ENCODE measurements around the gene SMURF2. TPM values are rescaled to one million over a fixed set of nuclear protein-coding genes. Genes with fewer than 3 reads are reported as not detected.

Gene SMURF2
- total and polyA plus RNA-seq, 2 of the 4 experiments (the other 2 are of a cell fraction): 131 to 774 TPM

GRCh38 chr17:64622931-64623654, 39.0 kb downstream of the SMURF2 start:
- POLR2A ChIA-PET (ENCODE audit: unreplicated experiment): no interaction called here
- Histone ChIP-seq H4K91ac (ENCODE audit: insufficient read depth, low read depth, low read length) (no peak overlapping the region), H2BK15ac (ENCODE audit: low read depth, low read length) (no peak overlapping the region), H3K18ac (ENCODE audit: low read depth, low read length) (no peak overlapping the region; the same call in 1 of the 2 replicates), H3K4me2 (ENCODE audit: low read depth, low read length) (peak overlapping the region; percentile 13; the same call in 1 of the 2 replicates), H3K27ac (ENCODE audit: insufficient read depth, low read length) (no peak overlapping the region), H3K23ac (ENCODE audit: low read depth, low read length) (no peak overlapping the region), H2AK5ac (ENCODE audit: low read depth, low read length) (no peak overlapping the region), H2BK120ac (ENCODE audit: low read depth, low read length) (no peak overlapping the region), H2BK5ac (ENCODE audit: low read depth, low read length, poor library complexity, severe bottlenecking) (peak overlapping the region; percentile 73), H3K4ac (ENCODE audit: low read depth, low read length) (no peak overlapping the region), H4K5ac (ENCODE audit: low read depth, low read length) (no peak overlapping the region), H3K9ac (ENCODE audit: low read depth, low read length) (no peak overlapping the region), H4K8ac (ENCODE audit: low read depth in 2 of 2, low read length in 2 of 2) (no peak overlapping the region), H3K9me3 (ENCODE audit: control insufficient read depth, insufficient read depth, low read length) (no peaks in the 10 kb centered on the region), H3K4me3 (ENCODE audit: insufficient read depth, low read depth, low read length) (no peak overlapping the region), H3K36me3 (ENCODE audit: control insufficient read depth, insufficient read depth, low read length) (peaks cover 16% of the 10 kb centered on the region), H3K9me1 (ENCODE audit: insufficient read depth, low read length) (peaks cover 11% of the 10 kb centered on the region), H3K14ac (replicated peaks; ENCODE audit: low read depth, low read length) (no peak overlapping the region), H3K79me1 (ENCODE audit: low read depth in 1 of 2, low read length in 2 of 2) (peaks cover 0 to 34% of the 10 kb centered on the region in 2 experiments; a peak in 2 of 4 replicates), H4K20me1 (ENCODE audit: insufficient read depth, low read length) (peaks cover 100% of the 10 kb centered on the region), H3K56ac (ENCODE audit: extremely low read depth, insufficient read depth, low read length) (no peak overlapping the region), H3K27me3 (ENCODE audit: control insufficient read depth, insufficient read depth, low read length) (no peaks in the 10 kb centered on the region), H2BK20ac (ENCODE audit: low read depth, low read length) (no peak overlapping the region), H2AK9ac (replicated peaks; ENCODE audit: low read depth, low read length, poor library complexity) (no peak overlapping the region), H2AFZ (replicated peaks; ENCODE audit: low read length, poor library complexity) (no peak overlapping the region), H3K4me1 (ENCODE audit: control insufficient read depth, insufficient read depth, low read length) (peaks cover 9% of the 10 kb centered on the region)
- dilution Hi-C loops (cut with HindIII; ENCODE audit: low sequenced_read_pairs, unreplicated experiment): no loop called here
- in situ Hi-C loops (cut with MboI; ENCODE audit: low sequenced_read_pairs): no loop called here
- intact Hi-C loops (cut with micrococcal nuclease): no loop called here
- DNase-seq: peak; percentile 91
- peak; percentile 62 for ATAC-seq (ENCODE audit: low read depth)
- CTCF ChIA-PET: interaction anchor here (0.6 kb wide), 1 partner anchor 9 kb away, joined by 3 read pairs; no protein-coding TSS in a partner anchor
- WGBS, 2 experiments (ENCODE audit: extremely low coverage in 2 of 2, insufficient read length in 1 of 2): no CpG with 5 or more reads among the region's 4 CpGs
- BruUV-seq (replicated peaks): no TSS peak
- TF ChIP-seq MAZ (IDR thresholded peaks at IDR 0.05; ENCODE audit: borderline replicate concordance, low read depth, low read length): no peak
- TF ChIP-seq BHLHE40 (IDR thresholded peaks at IDR 0.05; ENCODE audit: low read depth, low read length): 0 out of 2 replicates have a peak, but pooled peaks have one; percentile 10
- TF ChIP-seq CTCF (conservative IDR thresholded peaks at IDR 0.05; ENCODE audit: low read depth, low read length): no peak
- no peak for TF ChIP-seq RFX5 (IDR thresholded peaks at IDR 0.05; ENCODE audit: low read depth, low read length)
- no peak for TF ChIP-seq SMC3 (IDR thresholded peaks at IDR 0.05; ENCODE audit: low read depth, low read length)
- TF ChIP-seq POLR2A (IDR thresholded peaks at IDR 0.05; ENCODE audit: low read depth, low read length): no peak
- peak; percentile 79 for TF ChIP-seq FOS (IDR thresholded peaks at IDR 0.05; ENCODE audit: low read depth, low read length)
- no peak for TF ChIP-seq CHD1 (IDR thresholded peaks at IDR 0.05; ENCODE audit: low read depth, low read length)
- TF ChIP-seq MAFK (IDR thresholded peaks at IDR 0.05; ENCODE audit: low read depth, low read length): peak; percentile 90
- TF ChIP-seq NFE2L2 (IDR thresholded peaks at IDR 0.05; ENCODE audit: low read depth, low read length): no peak
- TF ChIP-seq RCOR1 (IDR thresholded peaks at IDR 0.05; ENCODE audit: insufficient replicate concordance, low read length): no peak
- TF ChIP-seq MXI1 (IDR thresholded peaks at IDR 0.05; ENCODE audit: borderline replicate concordance, low read depth, low read length): no peak
- TF ChIP-seq, protein P1, sequence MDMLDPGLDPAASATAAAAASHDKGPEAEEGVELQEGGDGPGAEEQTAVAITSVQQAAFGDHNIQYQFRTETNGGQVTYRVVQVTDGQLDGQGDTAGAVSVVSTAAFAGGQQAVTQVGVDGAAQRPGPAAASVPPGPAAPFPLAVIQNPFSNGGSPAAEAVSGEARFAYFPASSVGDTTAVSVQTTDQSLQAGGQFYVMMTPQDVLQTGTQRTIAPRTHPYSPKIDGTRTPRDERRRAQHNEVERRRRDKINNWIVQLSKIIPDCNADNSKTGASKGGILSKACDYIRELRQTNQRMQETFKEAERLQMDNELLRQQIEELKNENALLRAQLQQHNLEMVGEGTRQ (IDR thresholded peaks at IDR 0.05; ENCODE audit: low read depth, low read length): no peak
- TF ChIP-seq RAD21 (IDR thresholded peaks at IDR 0.05; ENCODE audit: low read length): no peak
- TF ChIP-seq CEBPB (IDR thresholded peaks at IDR 0.05; ENCODE audit: low read depth, low read length): peak; percentile 60

All from IMR-90 (cell line).